GM08714 (cell line): Measurements from ENCODE around the gene PALS2.

Experiments used
- H3K4me3 ChIP-seq: fragments of 200-500 bp; sonication (Bioruptor generic); 2 replicates; pipeline ENCODE4 v1.5.1; 2014; ENCODE audit warnings: mild to moderate bottlenecking, low read length, inconsistent platforms
- ZNF274 ChIP-seq: IDR thresholded peaks from 2 replicates; pipeline ENCODE4 v1.6.1; 2012; ENCODE audit warnings: mild to moderate bottlenecking, low read depth, low read length

The PALS2 gene

DNA sequence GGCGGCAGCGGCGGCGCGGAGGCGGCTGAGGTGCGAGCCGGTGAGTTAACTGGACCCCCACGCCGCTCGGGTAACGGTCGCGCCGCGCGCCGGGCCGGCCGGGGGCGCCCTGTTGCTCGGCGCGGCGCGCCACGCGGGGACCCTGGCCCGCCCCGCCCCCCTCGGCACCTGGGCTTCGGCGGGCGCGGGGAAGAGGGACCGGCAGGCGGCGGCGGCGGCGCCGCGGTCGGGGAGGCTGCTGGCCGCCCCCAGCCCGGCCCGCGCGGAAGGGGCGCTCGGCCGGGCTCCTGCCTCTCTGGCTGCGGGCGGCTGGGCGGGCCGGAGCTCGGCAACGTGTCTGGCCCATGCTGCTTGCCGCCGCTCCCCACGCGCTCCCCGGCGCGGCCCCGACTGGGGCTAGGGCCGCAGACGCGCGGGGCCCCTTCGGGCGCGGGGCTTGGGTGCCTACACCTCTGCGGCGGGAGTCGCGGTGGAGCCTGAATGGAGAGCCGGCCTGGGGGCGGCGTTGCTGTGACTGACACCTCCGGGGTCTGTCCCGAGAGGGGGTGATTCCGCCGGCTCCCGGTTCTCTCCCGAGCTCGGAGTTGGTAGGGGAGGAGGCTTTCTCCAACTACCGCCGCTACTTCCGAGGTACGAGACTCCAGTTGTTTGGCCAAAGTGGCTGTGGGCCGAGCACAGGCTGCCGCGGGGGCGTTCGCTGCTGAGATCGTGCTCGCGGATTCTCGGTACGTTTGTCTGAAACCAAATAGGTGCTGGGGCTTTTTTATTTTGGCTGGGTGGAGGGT lies 494 bp downstream of the PALS2 start:
- TF ChIP-seq ZNF274: no peak
- H3K4me3 ChIP-seq: peak overlapping the region; percentile 80

DNA sequence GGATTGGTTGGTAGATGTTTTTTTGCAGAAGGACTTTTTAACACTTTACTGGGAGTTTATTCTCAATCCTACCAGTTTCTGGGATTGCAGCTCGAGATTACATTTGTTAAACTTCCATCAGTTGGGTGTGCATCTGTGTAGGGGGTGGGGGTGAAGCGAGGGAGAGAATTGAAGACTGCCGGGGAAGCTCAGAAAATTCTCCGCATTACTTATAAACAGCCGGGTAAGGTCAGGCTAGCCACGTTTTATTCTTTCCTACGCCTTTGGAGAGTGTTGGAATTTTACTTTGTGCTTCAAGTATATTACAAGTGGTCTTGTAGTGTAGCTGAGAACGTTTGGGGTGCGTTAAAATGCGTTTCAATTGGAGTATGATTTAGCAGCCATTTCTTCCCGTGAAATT lies 1.1 kb downstream of the PALS2 start:
- H3K4me3 ChIP-seq: peak overlapping the region; percentile 80
- TF ChIP-seq ZNF274: no peak

DNA sequence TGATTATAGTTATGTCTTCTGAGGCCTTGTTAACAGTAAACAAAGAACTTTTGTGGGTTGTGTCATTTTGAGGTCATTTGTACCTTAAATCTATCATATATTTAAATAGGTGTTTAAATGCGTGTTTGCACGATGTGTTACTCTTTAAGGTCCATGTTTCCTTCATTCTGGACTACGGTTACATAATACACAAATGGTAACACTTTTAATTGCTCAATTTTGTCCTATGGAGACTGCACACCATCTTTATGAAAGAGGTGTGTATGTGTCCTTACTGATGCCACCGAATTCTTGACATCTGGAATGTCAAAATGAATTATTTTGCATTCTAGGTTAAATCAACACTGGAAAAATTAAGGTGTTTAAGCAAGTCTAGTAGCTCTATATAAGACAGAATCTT lies 1.7 kb downstream of the PALS2 start:
- no peak for TF ChIP-seq ZNF274
- peak overlapping the region; percentile 80; the same call in 1 of the 2 replicates for H3K4me3 ChIP-seq

DNA sequence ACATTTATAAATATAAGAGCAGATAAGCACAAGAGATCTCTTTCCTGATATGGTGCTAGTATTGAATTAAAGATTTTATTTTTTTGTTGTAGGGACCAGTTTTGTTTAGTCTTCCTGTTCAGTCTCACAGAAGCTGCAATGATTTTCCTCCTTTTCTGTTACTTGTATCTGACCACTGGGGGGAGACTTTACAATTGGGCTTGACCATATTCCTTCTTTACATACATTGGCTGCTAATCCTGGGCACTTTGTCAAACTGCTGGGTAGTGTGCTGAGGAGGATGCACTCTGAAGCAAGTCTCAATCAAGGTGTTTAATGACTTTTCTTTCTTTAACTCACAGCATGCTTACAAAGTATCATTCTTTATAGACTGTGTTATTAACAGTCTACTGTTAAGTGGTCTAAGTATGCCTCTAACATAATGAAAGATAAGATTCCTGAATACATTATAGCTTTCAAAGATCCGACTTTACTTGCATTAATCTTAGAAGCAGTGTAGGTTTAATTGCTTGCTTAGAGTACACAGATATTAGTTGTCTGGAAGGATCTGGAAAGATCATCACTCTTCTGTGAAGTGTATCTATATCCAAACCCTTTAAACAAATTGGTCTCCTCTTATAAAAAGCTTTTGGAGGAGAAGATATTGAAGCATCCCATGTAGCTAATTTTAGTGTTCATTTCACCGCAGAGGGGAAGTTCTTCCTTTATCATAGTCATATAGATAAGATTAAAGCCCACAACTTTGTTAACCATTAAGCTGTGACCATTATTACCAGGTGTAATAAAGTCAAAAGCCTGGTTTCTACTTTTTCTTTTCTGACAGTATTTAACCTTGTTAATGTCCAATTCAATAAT lies 3.1 kb downstream of the PALS2 start:
- no peak for TF ChIP-seq ZNF274
- H3K4me3 ChIP-seq: no peak overlapping the region

DNA sequence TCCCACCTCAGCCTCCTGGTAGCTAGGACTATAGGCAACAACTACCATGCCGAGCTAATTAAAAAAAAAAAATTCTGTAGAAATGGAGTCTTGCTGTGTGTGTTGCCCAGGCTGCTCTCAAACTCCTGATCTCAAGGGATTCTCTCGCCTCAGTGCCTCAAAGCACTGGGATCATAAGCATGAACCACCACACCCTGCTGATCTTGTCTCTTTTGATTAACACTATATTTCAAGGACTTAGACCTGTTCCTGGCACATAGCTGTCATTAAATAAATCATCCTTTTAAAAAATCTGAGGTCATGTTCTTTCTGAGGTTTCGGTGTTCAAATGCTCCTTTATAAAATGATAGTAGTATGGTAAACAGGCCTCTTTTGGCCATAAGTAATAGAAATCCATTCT lies 4.8 kb downstream of the PALS2 start:
- TF ChIP-seq ZNF274: no peak
- no peak overlapping the region for H3K4me3 ChIP-seq

DNA sequence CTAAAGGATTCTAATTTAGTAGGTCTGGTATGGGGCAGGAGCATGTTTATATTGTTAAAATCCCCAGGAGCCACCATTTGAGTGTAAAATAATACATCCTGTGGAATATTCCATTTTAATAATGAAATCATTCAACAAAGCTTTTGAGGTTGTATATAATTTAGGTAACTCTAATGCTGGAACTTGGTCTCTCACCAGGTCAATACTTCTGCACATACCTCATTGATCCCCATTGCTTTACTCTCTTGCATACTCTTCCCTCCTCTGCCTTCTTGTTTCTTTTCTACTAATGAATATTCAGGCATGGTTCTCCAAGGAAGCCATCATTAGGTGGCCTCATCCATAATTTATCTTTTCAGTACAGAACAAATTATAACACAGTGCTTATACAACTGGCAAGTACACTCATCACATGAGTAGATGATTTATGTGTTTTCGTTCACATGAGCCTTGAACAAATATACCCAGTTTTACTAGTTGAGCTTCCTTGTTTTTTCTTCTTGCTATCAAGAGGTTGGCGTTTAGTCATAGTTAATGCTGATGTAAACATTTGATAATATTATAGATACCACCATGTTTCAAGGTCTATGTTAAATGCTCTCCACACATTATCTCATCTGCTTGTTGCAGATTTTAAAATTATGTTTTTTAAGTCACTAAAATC lies 7.2 kb downstream of the PALS2 start:
- no peak for TF ChIP-seq ZNF274
- no peak overlapping the region for H3K4me3 ChIP-seq

DNA sequence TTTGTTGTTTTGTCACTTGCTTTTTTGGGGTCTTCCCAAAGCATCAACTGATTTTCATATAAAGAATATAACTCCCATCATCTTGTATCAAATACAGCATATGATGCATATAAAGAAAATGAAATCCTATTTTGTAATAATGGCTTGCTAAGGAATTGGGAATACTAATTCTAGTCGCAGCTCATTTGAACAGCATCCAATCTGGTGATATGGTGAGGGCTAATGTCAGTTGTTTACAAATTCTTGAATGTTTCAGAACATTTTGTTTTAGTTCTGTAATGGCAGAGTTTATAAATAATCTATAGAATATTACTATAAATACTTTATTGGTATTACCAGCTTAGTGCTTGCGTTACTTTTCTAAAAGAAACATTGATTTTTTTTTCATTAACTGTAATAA lies 8.9 kb downstream of the PALS2 start:
- no peak for TF ChIP-seq ZNF274
- no peak overlapping the region for H3K4me3 ChIP-seq

DNA sequence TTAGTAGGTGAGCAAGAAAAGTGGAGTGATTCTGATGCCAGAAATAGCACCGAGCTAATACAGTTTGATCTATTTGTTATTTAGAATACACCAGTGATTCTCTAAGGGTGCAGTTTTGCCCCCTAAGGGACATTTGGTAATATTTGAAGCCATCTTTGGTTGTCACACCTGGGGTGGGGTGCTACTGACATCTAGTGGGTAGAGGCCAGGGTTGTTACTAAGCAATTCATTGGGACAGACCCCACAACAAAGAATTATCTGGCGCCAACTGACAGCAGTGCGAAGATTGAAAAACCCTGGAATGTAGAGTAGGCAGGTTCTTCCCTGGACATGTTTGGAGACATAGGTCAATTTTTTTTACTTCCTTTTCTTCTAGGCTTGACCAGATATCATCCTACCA lies 14.6 kb downstream of the PALS2 start:
- H3K4me3 ChIP-seq: no peak overlapping the region
- no peak for TF ChIP-seq ZNF274

DNA sequence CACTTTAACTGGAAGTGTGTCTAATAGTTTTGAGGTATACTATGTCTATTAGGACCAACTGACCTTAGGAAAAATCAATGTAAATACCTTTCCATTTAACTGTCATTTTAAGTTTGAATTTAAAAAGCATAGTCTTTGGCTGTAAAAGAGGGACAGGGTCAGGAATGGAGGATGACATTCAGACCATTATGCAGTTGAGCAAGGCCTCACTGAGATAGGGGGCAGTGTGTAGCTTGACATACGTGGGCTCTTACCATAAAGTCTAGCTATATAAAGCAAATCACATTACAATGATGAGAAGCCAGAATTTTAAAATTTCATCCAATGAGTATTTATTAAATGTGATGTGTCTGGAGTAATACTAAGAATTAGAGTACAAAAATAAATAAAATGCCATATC lies 17.9 kb downstream of the PALS2 start:
- H3K4me3 ChIP-seq: no peak overlapping the region
- TF ChIP-seq ZNF274: no peak

DNA sequence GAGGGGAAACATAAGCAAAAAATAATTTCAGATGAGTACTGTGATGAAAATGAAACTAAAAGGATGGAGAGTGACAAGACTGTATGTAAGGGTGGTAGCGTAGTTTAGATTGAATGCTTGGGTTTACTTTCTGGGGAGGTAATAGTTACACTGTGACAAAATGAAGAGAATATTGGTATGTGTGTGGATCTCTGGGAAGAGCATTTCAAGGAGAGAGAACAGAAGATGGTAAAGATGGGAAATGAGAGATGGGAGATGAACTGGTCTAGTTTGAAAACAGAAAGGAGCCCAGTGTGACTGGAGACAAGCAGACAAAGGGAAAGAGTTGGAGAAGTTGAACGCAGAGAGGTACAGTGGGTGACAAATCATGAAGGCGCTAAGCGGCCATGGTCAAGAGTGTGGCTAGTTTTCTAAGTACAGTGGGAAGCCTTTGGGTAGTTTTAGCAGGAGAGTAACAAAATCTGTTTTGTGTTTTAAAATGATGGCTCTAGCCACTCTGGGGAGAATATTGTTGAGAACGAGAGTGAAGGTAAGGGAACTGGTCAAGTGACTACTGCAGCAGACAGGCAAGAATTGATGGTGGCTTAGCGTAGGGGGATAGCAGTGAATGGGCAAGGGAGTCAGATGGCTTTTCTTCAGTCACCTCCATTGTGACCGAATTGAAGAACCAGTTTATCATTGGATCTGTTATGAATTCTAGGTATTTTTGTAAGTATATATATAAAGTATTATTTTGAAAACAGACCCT lies 22.6 kb downstream of the PALS2 start:
- TF ChIP-seq ZNF274: no peak
- H3K4me3 ChIP-seq: peak overlapping the region; percentile 73

DNA sequence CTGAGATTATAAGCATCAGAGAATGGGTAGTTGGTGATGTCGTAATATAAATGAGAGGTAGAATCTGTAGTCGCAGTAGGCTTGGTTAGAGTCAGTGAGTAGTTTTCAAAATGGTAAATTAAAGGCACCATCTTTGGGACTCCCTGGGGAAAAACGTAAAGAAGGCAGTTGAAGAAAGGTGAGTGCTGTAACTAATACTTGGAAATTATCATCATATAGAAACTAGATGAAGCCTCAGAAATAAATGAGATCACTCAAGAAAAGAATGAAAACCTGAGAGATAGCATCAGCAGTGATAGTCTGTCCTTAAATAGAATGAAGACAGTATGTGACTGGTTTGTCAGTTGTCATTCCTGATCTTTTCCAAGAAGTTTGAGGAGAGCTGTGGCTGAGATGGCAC lies 23.8 kb downstream of the PALS2 start:
- H3K4me3 ChIP-seq: no peak overlapping the region; the same call in 1 of the 2 replicates
- TF ChIP-seq ZNF274: no peak

DNA sequence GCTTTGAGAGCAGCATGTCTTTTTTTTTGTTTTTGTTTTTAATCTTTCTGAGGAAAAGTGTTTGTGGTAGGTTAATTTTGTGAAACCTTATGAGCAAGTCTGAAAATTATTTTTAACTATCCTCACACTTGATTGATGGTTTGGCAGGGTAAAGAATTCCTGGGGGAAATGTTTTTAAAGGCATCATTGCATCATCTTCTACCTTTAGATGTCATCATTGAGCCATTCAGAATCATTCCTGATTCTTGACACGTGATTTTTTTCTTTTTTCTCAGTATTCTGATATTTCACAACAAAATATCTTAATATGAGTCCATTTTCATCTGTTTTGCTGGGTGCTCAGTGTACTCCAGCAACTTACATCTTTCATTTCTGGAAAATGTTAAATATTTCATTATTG lies 28.3 kb downstream of the PALS2 start:
- no peak overlapping the region for H3K4me3 ChIP-seq
- TF ChIP-seq ZNF274: no peak

DNA sequence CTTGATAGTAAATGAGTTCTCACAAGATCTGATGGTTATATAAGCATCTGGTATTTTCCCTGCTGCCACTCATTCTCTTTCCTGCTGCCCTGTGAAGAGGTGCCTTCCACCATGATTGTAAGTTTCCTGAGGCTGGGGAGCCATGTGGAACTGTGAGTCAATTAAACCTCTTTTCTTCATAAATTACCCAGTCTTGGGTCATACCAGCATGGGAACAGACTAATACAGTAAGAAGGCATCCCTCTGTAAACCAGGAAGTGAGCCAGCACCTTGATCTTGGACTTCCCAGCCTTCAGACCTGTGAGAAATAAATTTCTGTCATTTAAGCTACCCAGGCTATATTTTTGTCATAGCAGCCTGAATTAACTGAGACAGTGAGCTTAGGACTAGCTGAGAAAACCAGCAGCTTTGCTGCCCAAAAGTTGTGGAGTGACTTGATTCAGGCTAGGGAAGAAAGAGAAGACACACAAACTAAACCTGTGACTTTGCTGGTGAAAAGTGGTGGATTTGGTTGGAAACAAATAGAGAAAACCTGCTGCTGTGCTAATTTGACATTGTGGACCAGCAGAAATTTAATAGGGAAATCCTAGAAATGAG lies 29.7 kb downstream of the PALS2 start:
- no peak for TF ChIP-seq ZNF274

DNA sequence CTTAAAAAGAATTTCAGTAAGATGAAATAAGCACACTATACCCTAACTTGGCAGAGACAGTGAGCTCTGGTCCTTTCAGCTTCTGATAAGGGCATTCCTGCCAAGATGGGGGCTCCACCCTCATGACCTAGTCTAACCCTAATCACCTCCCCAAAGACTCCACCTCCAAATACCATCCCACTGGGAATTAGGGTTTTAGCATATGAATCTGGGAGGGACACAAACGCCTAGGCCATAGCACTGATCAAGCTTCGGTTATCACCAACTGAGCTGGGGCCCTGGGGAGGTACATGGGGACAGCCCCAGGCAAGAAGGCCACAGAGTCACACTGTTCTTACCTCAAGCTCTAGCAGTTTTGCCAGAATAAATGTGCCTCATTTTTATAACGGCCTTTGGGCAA lies 31.4 kb downstream of the PALS2 start:
- TF ChIP-seq ZNF274: no peak
- no peak overlapping the region for H3K4me3 ChIP-seq

More for the DNA sequence above, 29.7 kb downstream of the PALS2 start:
- H3K4me3 ChIP-seq: no peak overlapping the region
